OCI-LY7 (cell line): Measurements from ENCODE around the gene TRMU. TPM values are rescaled to one million over a fixed set of nuclear protein-coding genes. Genes with fewer than 3 reads are reported as not detected.
"Not testable (repeated sequence)": the region's sequence is repeated elsewhere in the genome, so short reads cannot be mapped to it uniquely, and the experiment has no call there.

Source experiments
- BruUV-seq: library from RNA; stranded (reverse); fragments of 400-500 nt; replicated peaks from 2 replicates; lab custom pipeline; 2021; lab: Mats Ljungman, UMichigan
- CTCF ChIA-PET: fragments of 300-600 bp; sonication (Branson Sonifier 250); formaldehyde crosslinking; loops from one replicate; lab custom pipeline; 2022; ENCODE audit warnings: antibody characterized with exemption; ENCODE audit not compliant: unreplicated experiment; lab: Charles Lee
- POLR2A ChIA-PET: fragments of 300-600 bp; sonication (Branson Sonifier 250); formaldehyde crosslinking; loops from one replicate; lab custom pipeline; 2022; ENCODE audit warnings: antibody characterized with exemption; lab: Charles Lee
- DNase-seq: peaks from one replicate; pipeline ENCODE4 v3.0.0-alpha.2; 2015; ENCODE audit warnings: low spot score
- H2AFZ ChIP-seq: fragments of 200-600 bp; sonication (generic), shearing (Covaris generic); 2 replicates; pipeline ENCODE4 v1.6.1; 2014; ENCODE audit warnings: mild to moderate bottlenecking, antibody characterized with exemption, low read length, moderate library complexity
- H3K27ac ChIP-seq: fragments of 200-600 bp; sonication (generic); 2 replicates; pipeline ENCODE4 v1.5.1; 2014; ENCODE audit warnings: mixed run types, low read depth, mild to moderate bottlenecking, moderate library complexity, low read length, inconsistent platforms; ENCODE audit not compliant: poor library complexity, severe bottlenecking
- H3K36me3 ChIP-seq: fragments of 200-600 bp; sonication (generic); 2 replicates; pipeline ENCODE4 v1.6.1; 2014; ENCODE audit warnings: mild to moderate bottlenecking, antibody characterized with exemption, low read length, moderate library complexity, mixed read lengths; ENCODE audit not compliant: insufficient read depth
- H3K4me1 ChIP-seq: fragments of 200-600 bp; sonication (generic); 2 replicates; pipeline ENCODE4 v1.5.1; 2014; ENCODE audit warnings: mild to moderate bottlenecking, low read length; ENCODE audit not compliant: insufficient read depth, poor library complexity, severe bottlenecking
- H3K4me2 ChIP-seq: fragments of 200-600 bp; sonication (generic); 2 replicates; pipeline ENCODE4 v1.6.1; 2014; ENCODE audit warnings: mild to moderate bottlenecking, low read length
- H3K4me3 ChIP-seq: fragments of 200-600 bp; sonication (generic); 2 replicates; pipeline ENCODE4 v1.5.1; 2014; ENCODE audit warnings: mild to moderate bottlenecking, low read depth, low read length; ENCODE audit not compliant: poor library complexity, severe bottlenecking
- H3K79me2 ChIP-seq: fragments of 200-600 bp; sonication (generic); 2 replicates; pipeline ENCODE4 v1.6.1; 2016; ENCODE audit warnings: low read depth, mild to moderate bottlenecking, low read length, moderate library complexity, mixed read lengths; ENCODE audit not compliant: insufficient read depth
- H3K9me2 ChIP-seq: fragments of 200-600 bp; sonication (generic); 2 replicates; pipeline ENCODE4 v1.6.1; 2016; ENCODE audit warnings: mild to moderate bottlenecking, low read length, mixed read lengths; ENCODE audit not compliant: insufficient read depth
- H3K9me3 ChIP-seq: fragments of 200-600 bp; sonication (generic); 2 replicates; pipeline ENCODE4 v1.6.1; 2014; ENCODE audit warnings: mild to moderate bottlenecking, mixed run types, low read length, mixed read lengths
- H4K20me1 ChIP-seq: fragments of 200-600 bp; sonication (generic); 2 replicates; pipeline ENCODE4 v1.6.1; 2014; ENCODE audit warnings: mild to moderate bottlenecking, antibody characterized with exemption, low read length, moderate library complexity, mixed read lengths; ENCODE audit not compliant: insufficient read depth
- EZH2phosphoT487 ChIP-seq: fragments of 200-600 bp; sonication (generic); IDR thresholded peaks from 2 replicates; pipeline ENCODE4 v1.6.1; 2018; ENCODE audit warnings: low read depth, borderline replicate concordance, mild to moderate bottlenecking, mixed run types, antibody characterized with exemption, low read length, moderate library complexity, mixed read lengths
- intact Hi-C: fragments of 100-400 bp; cut with micrococcal nuclease; formaldehyde crosslinking; loops from one replicate; pipeline ENCODE4 v1.10.0; 2022; ENCODE audit not compliant: unreplicated experiment
- total RNA-seq, 2 experiments: library from RNA; depleted of rRNA in 1 of 2; stranded (reverse); fragments of >200 nt in 1 of 2; shearing (Covaris generic) in 1 of 2; gene quantifications; 2 replicates each; pipeline ENCODE4 v1.2.3, GENCODE V29; 2014 to 2022
- TF ChIP-seq, protein P1 (sequence below): fragments of 200-600 bp; sonication (generic); conservative IDR thresholded peaks from 2 replicates; pipeline ENCODE4 v1.5.1; 2014; ENCODE audit warnings: mild to moderate bottlenecking, antibody characterized with exemption, low read length, moderate library complexity, mixed read lengths

Gene TRMU
- total RNA-seq, 2 experiments from 2014 or later, result 88.2 to 121 TPM

GRCh38 chr22:46308283-46308988 lies 27.1 kb upstream of the TRMU start:
- H3K79me2 ChIP-seq, result peaks cover 63% of the 10 kb centered on the region
- intact Hi-C loops, result no loop called here
- TF ChIP-seq, protein P1, sequence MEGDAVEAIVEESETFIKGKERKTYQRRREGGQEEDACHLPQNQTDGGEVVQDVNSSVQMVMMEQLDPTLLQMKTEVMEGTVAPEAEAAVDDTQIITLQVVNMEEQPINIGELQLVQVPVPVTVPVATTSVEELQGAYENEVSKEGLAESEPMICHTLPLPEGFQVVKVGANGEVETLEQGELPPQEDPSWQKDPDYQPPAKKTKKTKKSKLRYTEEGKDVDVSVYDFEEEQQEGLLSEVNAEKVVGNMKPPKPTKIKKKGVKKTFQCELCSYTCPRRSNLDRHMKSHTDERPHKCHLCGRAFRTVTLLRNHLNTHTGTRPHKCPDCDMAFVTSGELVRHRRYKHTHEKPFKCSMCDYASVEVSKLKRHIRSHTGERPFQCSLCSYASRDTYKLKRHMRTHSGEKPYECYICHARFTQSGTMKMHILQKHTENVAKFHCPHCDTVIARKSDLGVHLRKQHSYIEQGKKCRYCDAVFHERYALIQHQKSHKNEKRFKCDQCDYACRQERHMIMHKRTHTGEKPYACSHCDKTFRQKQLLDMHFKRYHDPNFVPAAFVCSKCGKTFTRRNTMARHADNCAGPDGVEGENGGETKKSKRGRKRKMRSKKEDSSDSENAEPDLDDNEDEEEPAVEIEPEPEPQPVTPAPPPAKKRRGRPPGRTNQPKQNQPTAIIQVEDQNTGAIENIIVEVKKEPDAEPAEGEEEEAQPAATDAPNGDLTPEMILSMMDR, result no peak
- TF ChIP-seq EZH2phosphoT487, result no peak
- ChIA-PET CTCF (no interaction called here), POLR2A (no interaction called here)
- no peaks in the 10 kb centered on the region for H3K9me3 ChIP-seq
- DNase-seq, result no peak
- H3K9me2 ChIP-seq, result no peaks in the 10 kb centered on the region
- H3K27ac ChIP-seq, result no peak overlapping the region
- no peaks in the 10 kb centered on the region for H3K4me1 ChIP-seq
- no peak overlapping the region for H2AFZ ChIP-seq
- TSS peak; percentile 68 for BruUV-seq
- no peak overlapping the region for H3K4me3 ChIP-seq
- H3K36me3 ChIP-seq, result peaks cover 92% of the 10 kb centered on the region
- H4K20me1 ChIP-seq, result 0 out of 2 replicates have a peak, but pooled peaks cover 3% of the 10 kb centered on the region
- no peak overlapping the region for H3K4me2 ChIP-seq

DNA sequence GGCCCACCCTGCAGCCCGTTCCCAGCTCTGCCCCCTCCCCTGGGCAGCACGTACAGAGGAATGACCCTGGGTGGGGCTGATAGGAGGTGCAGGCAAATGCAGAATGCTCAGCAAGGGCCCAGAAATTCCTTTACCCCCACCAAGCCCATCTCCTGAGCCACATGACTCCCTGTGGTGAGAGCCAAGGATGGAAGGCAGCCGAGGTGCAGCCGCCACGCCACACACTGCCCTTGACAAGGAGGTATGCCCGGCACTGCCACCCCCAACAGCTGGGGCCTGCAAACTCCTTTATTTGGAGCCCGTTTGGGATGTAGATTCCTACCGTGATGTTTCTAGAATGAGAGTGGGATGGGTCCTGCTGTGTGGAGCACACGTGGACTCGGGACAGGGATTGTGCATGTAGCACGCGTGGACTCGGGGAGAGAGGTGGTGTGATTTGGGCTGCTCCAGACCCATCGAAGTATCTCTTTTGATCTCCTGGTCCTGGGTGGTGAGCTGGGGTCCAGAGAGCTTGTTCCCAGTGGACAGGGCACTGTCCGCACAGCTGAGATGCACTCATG lies 25.9 kb upstream of the TRMU start:
- H3K36me3 ChIP-seq, result peaks cover 92% of the 10 kb centered on the region
- H3K79me2 ChIP-seq, result peaks cover 51% of the 10 kb centered on the region
- H3K9me3 ChIP-seq, result no peaks in the 10 kb centered on the region
- no peak overlapping the region for H3K4me3 ChIP-seq
- intact Hi-C loops, result loop anchor here (10.0 kb wide), 1 partner anchor 315 kb away; no protein-coding TSS in a partner anchor
- DNase-seq, result no peak
- H4K20me1 ChIP-seq, result 0 out of 2 replicates have a peak, but pooled peaks cover 3% of the 10 kb centered on the region
- no TSS peak for BruUV-seq
- POLR2A ChIA-PET, result interaction anchor here (0.6 kb wide), 1 partner anchor 285 kb away, joined by 3 read pairs; no protein-coding TSS in a partner anchor
- no peak overlapping the region for H3K4me2 ChIP-seq
- H3K27ac ChIP-seq, result no peak overlapping the region
- H2AFZ ChIP-seq, result no peak overlapping the region
- H3K9me2 ChIP-seq, result no peaks in the 10 kb centered on the region
- TF ChIP-seq EZH2phosphoT487, result no peak
- TF ChIP-seq, protein P1, result no peak
- H3K4me1 ChIP-seq, result no peaks in the 10 kb centered on the region
- CTCF ChIA-PET, result no interaction called here

DNA sequence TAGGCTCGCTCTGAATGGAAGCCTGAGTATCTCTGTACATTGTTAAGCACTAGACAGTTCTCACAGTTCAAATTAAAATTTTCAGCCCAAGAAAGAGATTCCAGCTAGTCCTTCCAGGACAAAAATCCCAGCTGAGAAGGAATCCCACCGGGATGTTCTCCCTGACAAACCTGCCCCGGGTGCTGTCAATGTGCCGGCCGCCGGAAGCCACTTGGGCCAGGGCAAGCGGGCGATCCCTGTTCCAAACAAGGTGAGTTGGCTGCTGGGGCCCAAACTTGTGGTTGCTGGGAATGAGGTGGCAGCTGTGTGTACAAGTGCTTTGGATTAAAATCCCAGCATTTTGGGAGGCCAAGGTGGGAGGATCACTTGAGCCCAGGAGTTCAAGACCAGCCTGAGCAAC lies 23.5 kb upstream of the TRMU start:
- ChIA-PET CTCF (no interaction called here), POLR2A (no interaction called here)
- no peak overlapping the region for H3K4me2 ChIP-seq
- H3K9me3 ChIP-seq, result no peaks in the 10 kb centered on the region
- no TSS peak for BruUV-seq
- H3K9me2 ChIP-seq, result no peaks in the 10 kb centered on the region
- peaks cover 92% of the 10 kb centered on the region for H3K36me3 ChIP-seq
- DNase-seq, result no peak
- intact Hi-C loops, result loop anchor here (10.0 kb wide), 1 partner anchor 317 kb away; no protein-coding TSS in a partner anchor
- H3K27ac ChIP-seq, result no peak overlapping the region
- peaks cover 28% of the 10 kb centered on the region for H3K79me2 ChIP-seq
- TF ChIP-seq EZH2phosphoT487, result no peak
- TF ChIP-seq, protein P1, result no peak
- H2AFZ ChIP-seq, result no peak overlapping the region
- H3K4me1 ChIP-seq, result no peaks in the 10 kb centered on the region
- H3K4me3 ChIP-seq, result no peak overlapping the region
- H4K20me1 ChIP-seq, result 0 out of 2 replicates have a peak, but pooled peaks cover under 1% of the 10 kb centered on the region

- H3K4me1 ChIP-seq, H3K27ac ChIP-seq, H3K4me2 ChIP-seq, H3K4me3 ChIP-seq, H4K20me1 ChIP-seq, BruUV-seq, POLR2A ChIA-PET, H2AFZ ChIP-seq, H3K9me2 ChIP-seq, H3K9me3 ChIP-seq, DNase-seq: not testable (repeated sequence)
- H3K36me3 ChIP-seq, result peaks cover 92% of the 10 kb centered on the region
- intact Hi-C loops, result loop anchor here (10.0 kb wide), 1 partner anchor 318 kb away; no protein-coding TSS in a partner anchor
- CTCF ChIA-PET, result interaction anchor here (0.5 kb wide), 1 partner anchor 194 kb away, joined by 4 read pairs; no protein-coding TSS in a partner anchor
- H3K79me2 ChIP-seq, result peaks cover 20% of the 10 kb centered on the region; the same call in 1 of the 2 replicates
Observed at GRCh38 chr22:46312848-46313247, 22.7 kb upstream of the TRMU start.
